HG02938 (cell line): Measurements from ENCODE around the gene DNAJB13.
"Not testable (repeated sequence)": the region's sequence is repeated elsewhere in the genome, so short reads cannot be mapped to it uniquely, and the experiment has no call there.

Experiments used
- ATAC-seq: cut with Tn5 transposase; IDR thresholded peaks from one replicate; pipeline ENCODE4 v1.9.1; 2021; ENCODE audit warnings: mild to moderate bottlenecking, moderate library complexity; ENCODE audit not compliant: unreplicated experiment

DNAJB13 gene

DNA sequence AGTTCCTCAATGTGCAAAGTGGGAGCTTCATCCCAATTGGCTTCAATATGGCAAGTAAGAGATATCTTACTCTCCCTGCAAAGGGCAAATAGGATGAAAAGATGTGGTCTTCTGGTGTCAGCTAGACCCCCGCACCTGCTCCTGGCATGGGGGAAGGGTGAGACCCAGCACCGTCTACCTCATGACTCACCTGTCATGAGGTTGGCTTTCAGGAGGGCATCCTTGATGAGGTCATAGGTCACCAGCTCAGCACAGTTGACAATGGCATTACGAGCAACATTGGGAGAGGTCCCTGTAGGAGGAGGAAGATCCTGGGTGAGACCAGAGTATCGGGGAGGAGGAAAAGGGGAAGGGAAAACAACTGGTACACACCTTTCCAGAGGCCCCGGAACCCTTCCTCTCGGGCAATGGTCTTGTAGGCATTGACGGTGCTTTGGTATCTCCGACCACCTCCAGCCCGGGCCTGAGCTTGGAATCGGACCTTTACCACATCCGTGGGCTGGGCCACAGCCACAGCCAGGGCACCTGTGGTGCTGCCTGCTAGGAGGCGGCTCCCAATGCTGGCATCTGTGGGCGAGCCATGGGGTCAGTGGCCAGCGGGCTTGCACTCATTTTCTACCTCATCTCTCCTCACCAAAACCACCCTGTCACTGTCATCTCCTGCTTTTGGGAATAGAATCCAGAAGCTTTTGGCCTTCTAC lies 25.8 kb downstream of the DNAJB13 start:
- ATAC-seq = no peak

DNA sequence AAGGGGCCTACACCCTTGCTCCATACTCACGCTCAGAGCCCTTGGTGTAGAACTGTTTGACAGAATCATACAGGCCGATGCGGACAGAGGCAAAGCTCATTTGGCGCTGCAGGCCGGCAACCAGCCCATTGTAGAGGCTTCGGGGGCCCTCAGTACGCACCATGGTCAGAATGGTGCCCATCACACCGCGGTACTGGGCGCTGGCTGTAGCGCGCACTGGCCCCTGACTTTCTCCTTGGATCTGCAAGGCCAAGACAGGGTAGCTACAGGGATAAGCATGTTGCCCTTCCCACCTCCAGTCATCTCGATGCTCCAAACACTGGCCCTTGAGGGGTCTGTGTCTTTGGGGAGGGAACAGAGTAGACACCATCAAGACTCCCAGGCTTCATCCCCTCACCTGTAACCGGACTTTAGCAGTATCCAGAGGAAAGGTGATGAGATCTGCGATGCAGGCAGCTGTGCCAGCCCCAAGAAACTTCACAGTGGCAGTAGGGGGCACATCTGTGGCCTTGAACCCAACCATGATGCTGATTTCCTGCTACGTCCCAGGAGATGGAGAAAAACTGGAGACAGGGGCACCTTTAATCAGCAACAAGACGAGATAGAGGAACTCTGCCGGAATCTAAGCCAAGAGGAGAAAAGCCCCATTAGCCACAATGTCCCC lies 27.2 kb downstream of the DNAJB13 start:
- ATAC-seq = no peak

DNA sequence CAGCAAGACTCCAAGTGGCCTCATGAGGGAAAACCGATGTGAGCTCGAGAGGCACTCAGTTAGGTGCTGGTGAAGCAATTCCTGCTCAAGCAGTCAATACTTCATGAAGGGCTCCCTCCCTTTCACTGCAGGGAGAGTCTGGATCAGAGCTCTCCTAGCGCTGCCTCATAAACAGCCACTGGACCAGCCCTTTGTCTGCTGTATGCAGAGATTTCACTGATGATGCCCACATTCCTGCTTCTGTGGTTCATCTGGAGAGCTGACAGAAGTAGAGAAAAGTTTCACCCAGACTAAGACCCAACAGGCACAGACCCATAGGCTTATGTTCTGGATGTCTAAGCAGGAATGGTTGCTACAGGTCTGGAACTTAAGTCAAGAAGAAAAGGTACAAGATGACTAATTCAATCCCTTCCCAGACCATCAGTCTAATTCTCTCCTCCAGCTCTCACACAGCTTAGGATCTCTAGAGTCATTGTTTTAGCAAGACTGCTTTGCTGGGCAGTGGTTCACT lies 27.8 kb downstream of the DNAJB13 start:
- no peak for ATAC-seq

DNA sequence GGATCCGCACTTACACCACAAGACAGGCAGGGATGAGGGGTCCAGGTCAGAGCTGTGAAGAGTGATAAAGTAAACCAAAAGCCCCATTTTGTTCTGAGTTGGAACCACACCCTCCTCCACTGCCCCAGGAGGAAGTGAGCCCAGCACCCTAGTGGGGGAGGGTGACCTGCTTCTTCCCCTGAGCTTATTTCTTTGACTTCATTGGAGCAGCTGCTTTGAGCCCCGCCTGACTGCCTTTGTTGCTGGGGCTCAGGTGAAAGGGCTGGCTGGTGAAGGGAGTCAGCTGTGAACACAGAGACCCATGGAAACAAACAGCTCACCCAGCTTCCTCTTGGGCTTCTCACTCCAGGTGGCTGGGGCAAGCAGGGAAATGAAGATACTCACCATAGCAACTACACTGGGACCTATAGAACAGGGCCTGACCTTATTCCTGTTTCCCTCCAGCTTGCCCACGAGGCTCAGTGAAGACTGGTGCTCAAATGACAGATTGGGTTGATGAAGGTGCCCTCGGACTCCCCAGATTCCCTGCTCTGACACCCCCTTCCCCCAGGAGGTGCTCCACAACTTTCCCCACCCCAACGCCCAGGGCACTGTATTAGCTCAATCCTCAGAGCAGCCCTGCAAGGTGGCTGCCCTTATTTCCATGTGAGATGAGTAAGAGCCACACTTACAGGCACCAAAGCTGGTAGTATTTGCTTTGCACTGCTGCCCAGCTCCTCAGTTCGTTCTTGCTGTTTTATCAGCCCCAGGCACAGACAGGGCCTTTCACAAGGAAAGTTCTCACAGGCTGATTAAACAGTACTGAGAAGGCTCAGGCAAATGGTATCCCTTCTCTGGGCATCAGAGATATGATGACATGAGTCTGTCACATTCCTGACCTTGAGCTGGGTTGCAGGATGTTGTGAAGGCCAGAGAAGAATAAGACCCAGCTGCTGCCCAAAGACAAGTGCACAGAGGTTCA lies 29.5 kb downstream of the DNAJB13 start:
- peak; percentile 42 for ATAC-seq

DNA sequence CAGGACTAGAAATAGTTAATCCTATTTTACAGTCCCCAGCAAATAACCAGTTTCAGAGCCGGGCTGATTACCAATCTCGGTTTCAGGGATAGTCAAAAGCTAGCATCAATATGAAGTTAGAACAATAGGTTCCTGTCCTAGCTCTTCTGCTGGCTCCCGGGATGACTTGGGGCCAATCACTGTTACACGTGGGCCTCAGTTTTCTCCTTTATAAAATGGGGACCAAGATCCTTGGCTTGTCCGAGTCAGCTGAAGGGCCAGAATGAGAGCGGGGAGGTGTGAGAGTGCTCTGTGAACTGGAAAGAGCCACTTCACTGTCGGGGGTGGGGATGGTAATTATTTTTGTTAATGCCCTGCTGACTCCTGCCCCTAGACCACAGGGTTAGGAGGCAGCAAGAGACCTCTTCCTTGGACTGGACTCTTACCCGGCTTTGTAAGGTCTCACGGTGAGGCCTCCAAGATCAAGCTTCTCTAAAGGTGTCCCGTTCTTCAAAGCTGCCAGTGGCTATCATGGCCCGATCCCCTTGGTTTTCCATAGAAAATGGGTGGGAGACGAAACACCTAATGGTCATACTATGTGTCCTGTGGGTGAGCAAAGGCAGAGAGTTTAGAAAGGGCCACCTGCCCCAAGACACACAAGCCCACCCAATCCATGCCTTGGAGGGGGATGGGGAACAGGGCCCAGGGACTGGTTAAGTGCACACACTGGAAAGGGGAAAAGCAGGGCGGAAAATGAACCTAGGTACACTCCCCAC lies 30.4 kb downstream of the DNAJB13 start:
- no peak for ATAC-seq

DNA sequence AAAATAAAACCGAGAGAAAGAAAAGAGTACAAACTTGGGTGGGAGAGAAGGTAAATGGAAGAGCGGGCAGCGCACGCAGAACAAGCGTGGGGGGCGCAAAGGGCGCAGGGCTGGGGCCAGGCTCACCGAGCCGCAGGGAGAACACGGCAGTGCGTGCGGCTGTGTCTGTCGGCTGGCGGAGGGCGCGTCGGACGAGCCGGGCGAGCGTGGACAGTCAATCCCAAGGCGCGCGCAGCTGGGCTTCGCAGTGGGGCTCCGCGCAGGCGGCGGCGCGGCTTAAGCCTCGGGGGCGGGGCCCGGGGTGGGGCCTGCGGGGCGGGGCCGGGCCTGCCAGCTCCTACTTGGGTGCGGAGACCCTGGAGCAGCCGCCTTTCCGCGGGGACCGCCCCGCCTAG lies 31.8 kb downstream of the DNAJB13 start, which contains the start of gene UCP2:
UCP2 (minus strand) TSS at position 249 of the 395 bp plus-strand sequence. CDS start 4,465 bp downstream, outside the sequence.
- peak; percentile 43 for ATAC-seq

DNA sequence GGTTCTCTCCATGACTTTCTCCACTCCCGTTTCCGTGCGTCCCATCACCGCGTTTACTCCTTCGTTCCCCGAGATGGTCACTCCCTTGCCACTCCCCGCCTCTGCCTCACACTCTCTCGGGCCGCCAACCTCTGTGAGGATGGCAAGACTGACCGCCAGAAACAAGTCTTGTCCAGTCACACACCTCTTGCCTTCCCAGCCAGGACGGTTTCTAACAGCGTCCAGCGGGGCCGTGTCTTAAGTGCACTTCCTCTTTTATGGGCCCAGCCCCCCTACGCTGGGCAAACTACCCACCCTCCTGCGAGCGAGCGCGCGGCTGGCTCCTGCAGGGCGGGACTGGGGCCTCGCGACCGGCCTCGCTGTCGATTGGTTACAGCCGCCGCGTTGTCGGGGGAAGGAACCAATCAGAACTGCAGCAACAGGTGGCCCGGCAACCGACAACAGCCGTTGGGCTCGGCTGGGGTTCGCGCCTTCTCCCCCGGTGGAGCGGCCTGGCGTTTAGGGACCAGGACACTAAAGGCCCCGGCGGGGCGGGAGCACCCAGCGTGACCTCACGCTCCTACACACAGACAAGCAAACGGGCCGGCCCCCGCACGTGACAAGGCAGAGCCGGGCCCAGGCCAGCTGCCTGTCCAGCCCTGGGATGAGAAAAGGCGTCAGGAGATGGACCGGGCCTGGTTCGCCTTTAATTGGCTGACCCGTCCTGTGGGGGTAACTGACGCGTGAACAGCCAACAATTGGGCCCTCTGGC lies 32.3 kb downstream of the DNAJB13 start:
- ATAC-seq = peak; percentile 62

DNA sequence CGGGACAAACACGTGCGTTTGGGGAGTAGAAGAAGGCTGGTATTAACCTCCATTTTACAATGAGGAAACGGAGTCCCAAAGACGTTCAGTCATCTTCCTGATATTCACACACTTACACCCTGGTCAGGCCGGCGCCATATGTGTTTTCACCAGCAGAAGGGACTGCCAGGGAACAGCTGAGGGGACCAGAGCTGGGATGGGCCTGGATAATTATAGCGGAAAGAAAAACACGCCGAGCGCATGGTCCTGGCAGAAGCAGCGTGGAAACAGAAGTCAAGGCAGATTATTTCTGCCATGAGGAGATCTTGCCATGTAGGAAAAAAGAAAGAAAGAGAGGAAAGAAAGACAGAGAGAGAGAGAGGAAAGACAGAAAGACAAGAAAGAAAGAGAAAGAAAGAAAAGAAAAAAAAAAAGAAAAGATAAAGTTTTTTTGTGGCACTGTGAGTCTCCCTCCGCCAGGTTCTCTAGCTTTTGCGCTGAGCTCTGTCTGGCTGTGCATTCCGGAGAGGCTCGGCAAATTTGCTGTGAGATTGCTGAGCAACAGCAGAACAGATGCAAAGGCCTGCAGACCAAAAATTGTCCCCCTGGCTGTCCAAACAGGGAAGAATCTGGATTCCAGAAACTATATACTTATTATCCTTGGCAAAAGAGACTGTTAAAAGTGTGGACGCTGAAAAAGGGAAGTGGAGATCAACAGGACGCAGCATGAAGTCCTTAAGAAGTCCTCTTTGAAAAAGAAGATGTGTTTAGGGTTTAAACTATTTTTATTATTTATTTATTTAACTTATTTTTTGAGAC lies 33.1 kb downstream of the DNAJB13 start:
- ATAC-seq = no peak

DNA sequence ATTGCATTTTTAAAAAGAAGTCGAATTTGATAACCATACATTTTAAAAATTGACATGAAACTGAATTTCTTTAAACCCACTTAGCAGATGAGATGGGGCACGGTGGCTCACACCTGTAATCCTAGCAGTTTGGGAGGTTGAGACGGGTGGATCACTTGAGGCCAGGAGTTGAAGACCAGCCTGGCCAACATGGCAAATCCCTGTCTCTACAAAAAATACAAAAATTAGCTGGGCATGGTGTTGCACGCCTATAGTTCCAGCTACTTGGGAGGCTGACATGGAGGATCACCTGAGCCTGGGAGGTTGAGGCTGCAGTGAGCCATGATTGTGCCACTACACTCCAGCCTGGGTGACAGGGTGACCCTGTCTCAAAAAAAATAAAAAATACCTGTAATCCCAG lies 34.8 kb downstream of the DNAJB13 start:
- ATAC-seq = not testable (repeated sequence)

DNA sequence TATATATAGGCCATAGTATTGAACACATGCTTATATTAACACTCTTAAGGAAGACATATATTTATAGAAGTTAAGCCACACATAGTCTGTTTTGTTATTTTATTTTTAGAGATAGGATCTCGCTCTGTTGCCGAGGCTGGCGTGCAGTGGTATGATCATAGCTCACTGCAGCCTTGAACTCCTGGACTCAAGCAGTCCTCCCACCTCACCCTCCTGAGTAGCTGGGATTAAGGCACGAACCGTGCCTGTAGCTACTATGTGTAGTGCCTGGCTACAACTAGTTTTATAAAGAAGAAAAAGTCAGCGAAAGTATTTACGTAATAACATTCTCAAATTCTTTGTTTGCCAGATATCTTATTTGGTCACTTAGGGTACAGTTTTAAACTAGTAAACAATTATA lies 37.4 kb downstream of the DNAJB13 start:
- ATAC-seq = no peak

DNA sequence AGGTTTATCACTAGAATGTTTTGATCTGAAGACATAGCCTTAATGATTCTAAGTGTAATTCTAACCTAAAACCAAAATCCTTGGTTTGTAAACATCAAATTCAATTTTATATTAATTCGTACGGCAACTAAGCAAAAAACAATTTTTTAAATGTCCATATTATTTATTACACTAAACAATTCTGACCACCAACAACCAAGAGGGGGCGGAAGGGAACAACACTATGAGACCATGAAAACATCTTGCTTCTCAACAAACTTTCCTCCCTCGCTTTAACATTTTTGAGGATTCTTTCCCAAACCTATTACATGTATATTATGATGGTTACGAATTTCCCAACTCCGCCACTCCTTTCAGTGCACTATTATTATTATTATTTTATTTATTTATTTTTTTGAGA lies 38.3 kb downstream of the DNAJB13 start:
- no peak for ATAC-seq

DNA sequence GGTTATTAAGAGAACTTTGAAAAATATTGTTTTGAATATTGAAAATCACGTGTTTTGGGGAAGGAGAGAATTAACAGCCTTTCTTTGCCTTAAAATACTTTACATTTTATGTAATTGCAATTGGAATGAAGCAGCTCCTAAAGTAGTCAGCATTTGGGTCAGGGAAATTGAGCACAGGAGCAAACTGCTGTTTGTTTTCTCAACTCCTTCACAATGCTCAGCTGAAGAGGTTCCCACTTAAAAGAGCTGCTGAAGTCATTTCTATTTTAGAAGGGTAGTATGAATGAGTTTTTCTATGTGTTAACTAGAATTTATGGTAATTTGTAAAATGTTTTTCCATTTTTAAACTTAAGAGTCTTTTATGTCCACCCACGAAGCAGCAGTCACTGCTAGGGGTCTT lies 39.9 kb downstream of the DNAJB13 start:
- ATAC-seq = no peak

DNA sequence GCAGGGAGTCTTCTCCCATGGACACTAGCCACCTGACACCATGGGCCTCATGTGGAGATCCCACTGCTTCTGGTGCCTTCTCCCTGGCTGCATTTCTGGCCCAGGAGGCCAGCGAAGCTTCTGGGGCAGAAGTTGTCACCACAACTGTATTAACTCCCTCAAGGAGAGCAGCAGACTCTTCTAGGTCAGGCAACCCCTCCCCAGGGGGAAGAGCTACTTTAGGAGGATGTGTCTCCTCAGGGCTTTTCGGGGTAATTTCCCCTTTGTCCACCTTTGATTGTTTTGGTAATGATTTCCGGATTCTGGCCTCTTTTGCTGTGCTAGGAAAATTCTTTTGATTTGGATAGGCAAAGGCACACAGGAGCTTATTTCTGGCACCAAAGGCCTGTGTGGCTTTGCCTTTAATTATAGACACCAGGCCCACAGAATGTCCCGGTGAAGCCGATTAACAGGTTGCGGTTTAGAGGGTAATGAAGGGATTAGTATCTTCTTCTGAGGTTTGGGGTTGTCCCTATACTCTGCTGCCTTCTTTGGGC lies 40.7 kb downstream of the DNAJB13 start:
- no peak for ATAC-seq

DNA sequence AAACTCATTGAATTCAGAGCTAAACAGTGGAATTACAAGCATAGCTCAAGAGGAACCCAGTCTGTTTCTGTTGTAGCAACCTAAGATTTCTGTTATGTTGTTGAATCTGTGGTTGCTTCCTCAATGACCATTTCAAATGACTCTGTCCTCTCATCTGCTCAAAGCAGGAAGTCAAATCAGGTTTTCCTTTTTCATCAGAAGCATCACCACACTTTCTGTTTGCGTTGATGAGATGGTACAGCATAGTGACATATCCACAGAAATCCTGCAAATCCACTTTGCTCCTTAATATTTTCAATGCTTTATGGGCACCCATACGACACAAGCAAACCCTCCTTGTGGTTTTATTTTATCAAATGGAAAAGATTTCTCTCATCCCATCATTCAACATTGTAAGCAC lies 44.4 kb downstream of the DNAJB13 start:
- ATAC-seq = no peak

DNA sequence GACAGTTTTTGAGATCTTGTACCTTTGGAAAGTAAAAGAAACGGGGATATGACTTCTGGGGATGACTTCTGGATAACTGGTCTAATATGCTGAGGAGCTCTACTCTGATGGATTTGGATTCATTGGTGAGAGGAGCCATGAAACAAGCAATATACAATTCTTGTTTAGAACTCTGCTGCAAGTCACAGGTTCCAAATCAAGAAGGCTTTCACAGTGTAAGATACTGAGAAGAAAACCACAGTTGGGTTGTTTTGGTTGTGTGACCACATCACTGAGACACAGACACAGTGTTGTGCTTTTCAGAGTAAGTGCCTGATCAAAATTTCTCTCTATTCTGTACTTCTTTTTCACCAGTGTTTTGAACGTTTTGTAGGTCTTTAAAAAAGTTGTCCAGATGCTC lies 44.9 kb downstream of the DNAJB13 start:
- ATAC-seq = peak; percentile 63

DNA sequence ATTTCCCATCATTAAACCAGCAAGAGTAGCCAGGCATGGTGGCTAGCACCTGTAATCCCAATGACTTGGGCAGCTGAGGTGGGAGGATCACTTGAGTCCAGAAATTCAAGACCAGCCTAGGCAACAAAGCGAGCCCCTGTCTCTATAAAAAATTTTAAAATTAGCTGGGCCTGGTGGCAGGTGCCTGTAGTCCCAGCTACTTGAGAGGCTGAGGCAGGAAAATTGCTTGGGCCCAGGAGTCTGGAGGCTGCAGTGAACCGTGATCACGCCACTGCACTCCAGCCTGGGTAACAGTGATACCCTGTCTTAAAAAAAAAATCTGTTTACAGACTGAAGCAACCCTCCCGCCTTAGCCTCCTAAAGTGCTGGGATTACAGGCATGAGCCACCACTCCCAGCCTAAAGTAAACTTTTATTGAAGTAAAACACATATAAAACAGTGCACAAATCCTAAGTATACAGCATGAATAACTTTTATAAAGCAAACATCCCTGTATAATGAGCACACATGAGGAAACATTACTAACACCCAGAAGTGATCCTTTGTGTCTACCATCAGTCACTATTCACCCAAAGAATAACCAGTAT lies 45.4 kb downstream of the DNAJB13 start:
- ATAC-seq = no peak

DNA sequence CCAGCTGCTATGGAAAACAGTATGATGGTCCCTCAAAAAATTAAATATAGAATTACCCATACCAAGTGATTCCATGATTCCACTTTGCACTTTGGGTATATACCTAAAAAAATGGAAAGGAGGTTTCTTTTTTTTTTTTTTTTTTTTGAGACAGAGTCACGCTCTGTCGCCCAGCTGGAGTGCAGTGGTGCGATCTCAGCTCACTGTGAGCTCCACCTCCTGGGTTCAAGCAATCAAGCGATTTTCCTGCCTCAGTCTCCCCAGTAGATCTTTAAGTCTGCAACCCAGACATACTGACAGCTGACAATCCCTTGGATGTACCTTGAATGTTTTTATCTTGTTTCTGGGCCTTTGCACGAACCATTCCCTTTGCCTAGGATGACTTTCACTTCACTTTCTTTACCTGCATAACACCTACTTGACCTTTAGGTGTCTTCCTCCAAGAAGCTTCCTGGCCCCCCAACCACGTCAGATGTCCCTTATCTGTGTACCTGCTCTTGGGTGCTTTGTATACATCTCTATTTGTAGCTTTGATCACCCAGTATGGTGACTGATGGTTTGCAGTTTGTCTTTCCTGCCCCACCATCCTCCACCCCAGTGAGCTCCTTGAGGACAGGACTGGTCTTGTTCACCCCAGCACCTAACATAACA lies 46.4 kb downstream of the DNAJB13 start:
- ATAC-seq = no peak
